Large intestine (tissue), 3 donors: ENCODE measurements around the gene COL18A1. TPM values are rescaled to one million over a fixed set of nuclear protein-coding genes. Genes with fewer than 3 reads are reported as not detected.

ENCODE experiments used
- DNase-seq, 2 donors: peaks; one replicate each; pipeline versions ENCODE4 v3.0.0 to v3.0.0-alpha.2; 2013
- H3K27ac ChIP-seq: one replicate; pipeline ENCODE4 v1.5.1; 2013; ENCODE audit warnings: low read length
- H3K27me3 ChIP-seq: 2 replicates; pipeline ENCODE4 v1.6.1; 2013; ENCODE audit warnings: low read length; ENCODE audit not compliant: control insufficient read depth, insufficient read depth
- H3K36me3 ChIP-seq: 2 replicates; pipeline ENCODE4 v1.6.1; 2013; ENCODE audit warnings: low read length; ENCODE audit not compliant: control insufficient read depth, insufficient read depth
- H3K4me1 ChIP-seq: one replicate; pipeline ENCODE4 v1.6.1; 2013; ENCODE audit warnings: low read length; ENCODE audit not compliant: control insufficient read depth, insufficient read depth
- H3K4me3 ChIP-seq: one replicate; pipeline ENCODE4 v1.5.1; 2013; ENCODE audit warnings: low read length
- H3K9me3 ChIP-seq: one replicate; pipeline ENCODE4 v1.6.1; 2013; ENCODE audit warnings: mild to moderate bottlenecking, low read depth, low read length, moderate library complexity; ENCODE audit not compliant: control insufficient read depth
- WGBS: methylation state at CpG from one replicate; pipeline ENCODE4 v1.1.5; 2013; ENCODE audit warnings: low lambda C conversion rate; ENCODE audit not compliant: insufficient coverage; 5-methylcytosine and 5-hydroxymethylcytosine counted together
- polyA plus RNA-seq: library from polyadenylated mRNA; unstranded; fragments of 120-200 nt; gene quantifications from one replicate; pipeline ENCODE4 v1.2.1, GENCODE V29; 2013

COL18A1 gene
- polyA plus RNA-seq, 1 donor, result 44.4 TPM

- no peak overlapping the region for H3K4me3 ChIP-seq
- peaks cover 5% of the 10 kb centered on the region for H3K9me3 ChIP-seq
- no peak for DNase-seq
- H3K36me3 ChIP-seq, result no peaks in the 10 kb centered on the region
- H3K4me1 ChIP-seq, result peaks cover 18% of the 10 kb centered on the region
- no CpG with 5 or more reads among the region's 9 CpGs for WGBS
- no peak overlapping the region for H3K27ac ChIP-seq
- H3K27me3 ChIP-seq, result peaks cover 29% of the 10 kb centered on the region
Observed at GRCh38 chr21:45408801-45409261, 3.9 kb downstream of the COL18A1 start.

GRCh38 chr21:45409466-45410150, 4.6 kb downstream of the COL18A1 start:
- Histone ChIP-seq H3K4me1 (peaks cover 12% of the 10 kb centered on the region), H3K9me3 (no peaks in the 10 kb centered on the region), H3K27me3 (peaks cover 21% of the 10 kb centered on the region), H3K36me3 (no peaks in the 10 kb centered on the region), H3K27ac (no peak overlapping the region), H3K4me3 (no peak overlapping the region)
- WGBS, result no CpG with 5 or more reads among the region's 29 CpGs
- DNase-seq, result no peak

GRCh38 chr21:45410151-45410864, 5.3 kb downstream of the COL18A1 start:
- Histone ChIP-seq H3K4me3 (no peak overlapping the region), H3K4me1 (peaks cover 12% of the 10 kb centered on the region), H3K9me3 (no peaks in the 10 kb centered on the region), H3K27me3 (peaks cover 20% of the 10 kb centered on the region), H3K27ac (no peak overlapping the region), H3K36me3 (no peaks in the 10 kb centered on the region)
- DNase-seq, result peak in 1 of 2 donors; percentile 71
- no CpG with 5 or more reads among the region's 28 CpGs for WGBS

- Histone ChIP-seq H3K4me3 (no peak overlapping the region), H3K4me1 (peaks cover 12% of the 10 kb centered on the region), H3K9me3 (no peaks in the 10 kb centered on the region), H3K27ac (no peak overlapping the region), H3K36me3 (no peaks in the 10 kb centered on the region), H3K27me3 (peaks cover 17% of the 10 kb centered on the region)
- 30% methylated on average over 2 of the region's 31 CpGs for WGBS
- DNase-seq, result peak; percentile 69 to 78
Observed at GRCh38 chr21:45410865-45411809, 6.2 kb downstream of the COL18A1 start.

- Histone ChIP-seq H3K4me1 (peaks cover 12% of the 10 kb centered on the region), H3K36me3 (no peaks in the 10 kb centered on the region), H3K27me3 (peaks cover 10% of the 10 kb centered on the region), H3K27ac (no peak overlapping the region), H3K9me3 (no peaks in the 10 kb centered on the region), H3K4me3 (no peak overlapping the region)
- no peak for DNase-seq
- WGBS, result no CpG with 5 or more reads among the region's 18 CpGs
Observed at GRCh38 chr21:45411810-45412206, 6.8 kb downstream of the COL18A1 start.

- H3K36me3 ChIP-seq, result no peaks in the 10 kb centered on the region
- H3K27me3 ChIP-seq, result peaks cover 5% of the 10 kb centered on the region
- no peaks in the 10 kb centered on the region for H3K9me3 ChIP-seq
- no peak for DNase-seq
- peaks cover 12% of the 10 kb centered on the region for H3K4me1 ChIP-seq
- no peak overlapping the region for H3K27ac ChIP-seq
- no CpG with 5 or more reads among the region's 7 CpGs for WGBS
- H3K4me3 ChIP-seq, result no peak overlapping the region
Observed at GRCh38 chr21:45412491-45412890, 7.5 kb downstream of the COL18A1 start.

- Histone ChIP-seq H3K9me3 (no peaks in the 10 kb centered on the region), H3K4me3 (no peak overlapping the region), H3K36me3 (no peaks in the 10 kb centered on the region), H3K27me3 (peaks cover 3% of the 10 kb centered on the region), H3K27ac (no peak overlapping the region), H3K4me1 (peaks cover 12% of the 10 kb centered on the region)
- DNase-seq, result no peak
- no CpG with 5 or more reads among the region's 27 CpGs for WGBS
Observed at GRCh38 chr21:45412909-45413611, 8.1 kb downstream of the COL18A1 start.

- Histone ChIP-seq H3K36me3 (no peaks in the 10 kb centered on the region), H3K4me1 (peaks cover 12% of the 10 kb centered on the region), H3K27ac (no peak overlapping the region), H3K9me3 (no peaks in the 10 kb centered on the region), H3K4me3 (no peak overlapping the region), H3K27me3 (no peaks in the 10 kb centered on the region)
- DNase-seq, result no peak
- no CpG with 5 or more reads among the region's 7 CpGs for WGBS
Observed at GRCh38 chr21:45413922-45414321, 9.0 kb downstream of the COL18A1 start.

GRCh38 chr21:45414396-45415187, 9.6 kb downstream of the COL18A1 start:
- Histone ChIP-seq H3K4me1 (peaks cover 12% of the 10 kb centered on the region), H3K27ac (no peak overlapping the region), H3K27me3 (no peaks in the 10 kb centered on the region), H3K36me3 (no peaks in the 10 kb centered on the region), H3K9me3 (no peaks in the 10 kb centered on the region), H3K4me3 (no peak overlapping the region)
- no peak for DNase-seq
- no CpG with 5 or more reads among the region's 25 CpGs for WGBS
